ENCODE data around the gene RPL34.
A peak's percentile ranks its signal among the peaks of the same experiment; 100 is the strongest.

RPL34 gene

DNA sequence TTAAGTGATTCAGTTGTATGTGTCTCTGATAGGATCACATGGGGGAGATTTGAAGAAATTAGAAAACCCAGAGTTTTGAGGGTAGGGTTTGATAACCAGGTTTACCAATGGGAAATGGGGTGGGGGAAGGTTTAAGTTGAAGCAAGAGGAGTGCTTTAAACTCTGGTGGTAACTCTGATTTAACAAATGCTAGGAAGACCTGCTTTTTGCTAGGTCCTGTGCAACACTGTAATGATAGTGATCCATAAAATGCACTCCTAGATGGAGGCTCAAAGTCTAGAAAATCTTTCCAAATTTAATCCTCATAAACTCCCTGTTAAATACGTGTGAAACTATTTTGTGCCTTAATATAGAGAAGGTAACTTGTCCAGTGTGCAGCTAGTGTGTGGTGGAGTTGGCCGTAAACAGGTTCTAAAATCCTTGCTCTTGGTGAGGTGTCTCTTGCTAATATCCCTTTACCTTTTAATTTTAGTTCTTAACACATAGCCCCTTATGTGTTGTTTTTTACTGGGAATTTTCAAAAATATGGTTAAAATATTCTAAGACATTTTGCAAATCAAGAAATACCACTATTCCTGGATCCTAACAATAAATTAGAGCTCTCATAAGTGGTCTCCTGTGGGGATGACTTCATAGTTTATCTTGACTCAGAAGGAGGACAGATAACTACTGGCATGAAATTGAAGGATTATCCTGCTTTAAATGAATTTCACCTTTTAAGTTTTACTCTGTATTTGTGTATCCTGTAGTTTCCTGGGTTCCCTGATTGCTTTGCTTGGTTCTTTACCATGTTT, 4.1 kb downstream of the RPL34 start:
- no peak for DNase-seq (ENCODE audit: low spot score)

DNA sequence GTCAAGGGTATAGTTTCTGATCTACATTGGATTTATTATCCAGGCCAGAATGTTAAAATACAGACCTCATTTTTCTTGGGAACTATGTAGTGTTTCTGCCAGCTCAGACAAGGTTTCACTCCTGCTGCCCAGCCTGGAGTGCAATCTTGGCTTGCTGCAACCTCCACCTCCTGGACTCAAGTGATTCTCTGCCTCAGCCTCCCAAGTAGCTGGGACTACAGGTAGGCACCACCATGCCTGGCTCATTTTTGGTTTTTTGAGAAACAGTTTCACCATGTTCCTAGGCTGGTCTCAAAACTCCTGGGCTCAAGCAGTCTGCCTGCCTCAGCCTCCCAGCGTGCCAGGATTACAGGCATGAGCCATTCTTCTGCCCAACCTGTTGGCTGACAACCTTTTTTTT, 5.7 kb downstream of the RPL34 start:
- no peak for DNase-seq (ENCODE audit: low spot score)

DNA sequence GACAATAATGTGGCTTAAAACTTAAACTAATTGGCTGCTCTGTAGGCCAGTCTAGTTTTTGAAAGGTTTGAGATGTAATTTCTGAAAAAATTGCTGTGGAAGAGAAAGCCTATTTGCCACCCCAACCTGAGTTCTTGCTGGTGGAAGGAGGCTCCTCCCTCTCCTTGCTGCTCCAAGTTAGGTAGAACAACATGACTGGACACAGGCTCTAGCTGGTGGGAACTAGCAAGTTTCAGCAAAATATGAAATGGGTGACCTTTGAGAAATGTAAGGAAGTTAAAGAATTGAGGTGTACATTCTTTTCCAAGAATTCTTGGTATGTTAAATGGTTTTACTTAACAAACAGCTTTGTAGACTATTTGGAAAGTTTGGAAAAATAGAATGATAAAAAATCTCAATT, 8.0 kb downstream of the RPL34 start:
- DNase-seq (ENCODE audit: low spot score), result no peak

DNA sequence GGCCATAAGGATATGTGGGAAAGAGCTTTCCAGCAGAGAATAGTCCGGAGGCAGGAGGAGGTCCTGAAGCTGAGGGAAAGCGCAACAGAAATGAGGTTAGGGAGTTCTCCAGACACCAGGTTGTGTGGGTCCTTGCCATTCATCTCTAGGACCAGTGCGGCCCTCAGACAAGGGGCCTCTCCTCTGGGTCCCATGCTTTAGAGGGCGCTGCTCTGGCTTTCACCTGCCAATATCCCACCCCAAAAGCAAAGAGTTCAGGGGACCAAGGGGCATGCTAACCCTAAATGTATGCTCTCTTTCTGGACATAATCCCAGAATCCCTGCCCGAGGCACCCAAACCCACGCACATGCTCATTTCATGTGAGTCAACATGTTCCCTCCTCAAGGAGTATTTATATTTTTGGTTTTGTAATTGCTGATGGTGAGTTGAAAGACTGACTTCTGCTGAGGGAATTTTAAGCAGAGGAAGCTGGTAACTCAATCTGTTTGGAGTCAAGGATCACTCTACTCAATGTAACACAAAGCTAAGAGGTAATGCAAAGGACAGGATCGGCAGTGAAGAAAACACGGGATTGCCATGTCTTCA, 14.8 kb downstream of the RPL34 start:
- no peak for DNase-seq (ENCODE audit: low spot score)

DNA sequence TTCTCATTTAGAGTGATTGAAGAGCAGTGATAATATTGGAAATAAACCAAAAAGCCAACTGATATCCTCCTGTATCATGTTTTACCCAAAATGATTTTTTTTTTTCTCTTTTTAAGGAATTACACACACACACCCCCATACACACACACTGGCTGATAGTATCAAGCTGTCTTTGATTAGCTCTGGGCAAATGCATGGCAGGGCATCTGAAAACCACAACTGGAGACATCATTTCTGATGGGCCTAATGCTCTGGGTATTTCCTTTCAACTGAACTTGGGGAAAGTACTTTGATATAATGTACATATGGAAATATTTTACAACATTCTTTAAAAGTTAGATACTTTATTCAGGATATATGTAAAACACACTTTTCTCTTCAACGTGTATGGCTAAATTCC, 15.9 kb downstream of the RPL34 start:
- no peak for DNase-seq (ENCODE audit: low spot score)

DNA sequence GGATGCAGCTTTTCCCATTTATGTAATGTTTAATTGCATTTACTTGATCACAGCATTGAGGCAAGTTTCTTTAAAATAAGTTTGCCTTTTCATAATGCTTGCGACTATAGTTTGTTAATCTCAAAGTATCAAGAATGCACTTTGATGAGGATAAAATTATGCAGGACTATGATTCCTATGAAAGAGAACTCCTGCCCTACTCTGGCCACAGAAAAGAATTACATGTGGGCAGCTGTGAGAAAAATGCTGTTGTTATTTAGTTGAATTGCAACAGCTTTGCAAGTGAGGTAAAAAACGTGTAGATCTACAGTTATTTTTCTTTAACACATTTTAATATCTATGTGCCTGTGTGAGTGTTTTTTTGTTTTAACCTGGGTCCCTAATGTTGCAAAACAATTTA, 17.5 kb downstream of the RPL34 start:
- DNase-seq (ENCODE audit: low spot score), result no peak

DNA sequence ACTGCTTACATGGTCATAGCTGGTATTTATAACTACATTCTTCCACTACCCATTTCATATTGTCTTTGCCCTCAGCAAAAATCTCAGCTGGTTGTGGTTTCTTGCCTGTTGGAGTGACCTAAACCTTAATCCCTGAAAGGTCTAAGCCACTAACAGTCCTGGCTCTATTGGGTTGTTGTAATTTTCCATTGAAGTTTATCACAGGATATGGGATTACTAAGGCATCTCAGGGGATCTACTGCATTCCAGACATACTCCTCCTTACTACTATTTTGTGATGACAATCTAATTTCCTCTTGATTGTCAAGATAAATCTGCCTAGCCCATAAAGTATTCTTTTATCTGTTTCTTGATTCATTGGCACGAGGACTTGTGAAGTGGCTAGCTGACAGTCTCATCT, 23.9 kb downstream of the RPL34 start:
- no peak for DNase-seq (ENCODE audit: low spot score)

DNA sequence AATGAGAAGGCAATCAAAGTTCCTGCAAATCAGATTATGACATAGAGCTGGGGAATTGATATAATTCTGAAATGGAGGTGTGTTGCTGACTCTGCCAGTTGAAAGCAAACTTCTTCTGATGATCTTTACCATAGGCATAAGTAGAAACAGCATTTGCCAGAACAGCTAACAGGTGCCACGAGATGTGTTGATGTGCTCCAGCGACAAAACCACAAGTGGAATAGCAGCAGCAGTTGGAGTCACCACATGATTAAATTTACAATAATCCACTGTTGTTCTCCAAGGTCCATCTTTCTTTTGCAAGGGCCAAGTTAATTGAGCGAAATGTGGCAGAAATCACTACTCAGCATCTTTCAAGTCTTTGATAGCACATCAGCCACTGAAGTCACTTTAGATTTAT, 26.3 kb downstream of the RPL34 start:
- no peak for DNase-seq (ENCODE audit: low spot score)

DNA sequence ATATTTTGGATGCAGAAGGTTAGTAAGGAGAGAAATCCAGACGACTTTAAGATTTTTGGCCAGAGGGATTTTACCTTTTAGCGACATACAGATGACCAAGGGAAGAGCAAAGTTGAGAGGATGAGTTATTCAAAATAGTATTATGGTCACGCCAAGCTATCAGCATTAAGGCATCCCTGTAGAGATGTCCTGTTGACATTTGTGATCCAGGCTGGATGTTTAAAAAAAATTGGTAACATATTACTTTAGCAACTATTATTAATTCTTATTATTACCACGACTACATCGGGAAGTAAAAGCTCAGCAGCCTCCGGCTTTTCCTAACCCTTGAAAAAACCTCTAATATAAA, 29.5 kb downstream of the RPL34 start:
- peak; percentile 8 for DNase-seq (ENCODE audit: low spot score)

DNA sequence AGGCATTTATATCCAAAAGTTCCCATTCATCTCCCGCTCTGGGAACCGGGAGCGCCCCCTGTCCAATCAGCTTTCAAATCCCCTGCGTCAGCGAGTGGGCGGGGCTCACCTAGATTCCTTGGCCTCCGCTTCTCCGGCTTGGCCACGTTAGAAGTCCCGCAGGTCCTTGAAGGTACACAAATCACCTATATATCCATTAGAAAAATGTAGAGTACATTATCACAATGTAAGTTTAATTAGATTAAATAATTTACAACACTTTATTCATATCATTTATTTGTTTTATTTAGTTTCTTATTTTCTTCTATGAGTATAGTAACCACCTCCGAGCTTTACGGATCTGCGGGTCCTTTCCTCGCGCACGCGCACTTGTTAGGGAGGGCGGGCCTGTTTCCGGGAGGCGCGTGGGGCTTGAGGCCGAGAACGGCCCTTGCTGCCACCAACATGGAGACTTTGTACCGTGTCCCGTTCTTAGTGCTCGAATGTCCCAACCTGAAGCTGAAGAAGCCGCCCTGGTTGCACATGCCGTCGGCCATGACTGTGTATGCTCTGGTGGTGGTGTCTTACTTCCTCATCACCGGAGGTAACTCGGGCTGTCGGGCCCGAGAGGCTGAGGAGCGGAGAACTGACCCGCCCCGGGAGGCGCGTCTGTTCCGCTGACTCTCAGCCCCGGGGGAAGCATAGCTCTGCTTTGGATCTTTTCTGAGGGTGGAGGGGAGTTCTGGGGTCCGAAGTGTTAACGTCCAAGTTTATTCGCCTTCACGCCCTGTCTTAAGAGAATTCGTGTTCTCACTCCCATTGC, 30.0 kb downstream of the RPL34 start, which contains the start of gene OSTC:
Gene OSTC (plus strand): TSS at position 388 of the 802 bp plus-strand sequence. CDS start 57 bp downstream, at position 445.
- peak; percentile 97 for DNase-seq (ENCODE audit: low spot score)

DNA sequence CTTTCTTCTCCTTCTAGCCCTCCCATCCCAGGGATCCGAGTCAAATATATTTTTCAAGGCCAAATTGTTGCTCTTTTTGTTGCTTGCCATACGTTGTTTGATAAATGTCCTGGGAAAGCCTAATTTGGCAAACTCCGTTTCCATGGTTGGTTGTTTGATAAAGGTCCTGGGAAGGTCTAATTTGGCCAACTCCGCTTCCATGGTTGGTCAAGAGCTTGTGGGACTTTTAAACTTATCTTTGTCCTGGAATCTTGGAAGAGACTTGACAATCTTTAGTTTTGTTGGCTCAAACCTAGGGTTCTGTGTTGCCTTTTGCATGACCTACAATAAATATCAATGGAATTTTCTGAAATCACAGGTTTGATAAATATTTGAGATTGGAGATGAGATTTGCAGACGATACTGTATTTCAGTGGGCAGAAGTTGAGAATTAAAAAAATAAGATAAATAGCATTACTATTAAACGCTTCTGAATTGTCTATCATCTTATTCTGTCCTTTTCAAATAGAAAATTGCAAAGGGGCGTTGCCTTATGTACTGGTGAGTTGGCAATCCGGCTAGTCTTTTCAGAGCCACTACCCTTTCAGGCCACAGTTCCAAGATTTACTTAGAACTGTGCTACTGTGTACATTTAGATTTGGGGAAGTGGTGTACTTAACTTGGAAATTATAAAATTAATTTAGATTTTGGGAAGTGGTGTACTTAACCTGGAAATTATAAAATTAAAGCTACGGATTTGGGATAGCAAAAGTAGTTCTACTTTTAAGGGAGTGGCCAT, 30.8 kb downstream of the RPL34 start:
- DNase-seq (ENCODE audit: low spot score), result no peak

DNA sequence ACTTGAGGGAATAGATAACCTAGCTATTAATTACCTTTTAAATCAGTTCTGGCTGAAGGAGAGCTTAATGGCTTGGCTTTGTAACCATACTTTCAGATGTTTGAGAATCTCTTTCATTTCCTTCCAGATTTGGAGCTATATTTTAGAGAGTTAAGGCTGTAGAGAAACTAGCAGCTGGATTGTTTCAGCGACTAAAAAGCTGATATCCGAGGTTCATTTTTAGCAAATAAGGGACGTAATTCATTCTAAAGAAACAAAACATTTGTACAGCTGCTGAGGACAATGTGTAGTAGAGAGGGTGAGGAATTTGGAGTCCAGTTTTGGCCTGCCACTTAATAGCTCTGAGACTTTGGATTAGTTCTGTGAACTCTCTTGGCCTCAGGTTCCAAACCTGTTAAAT, 42.3 kb downstream of the RPL34 start:
- no peak for DNase-seq (ENCODE audit: low spot score)

DNA sequence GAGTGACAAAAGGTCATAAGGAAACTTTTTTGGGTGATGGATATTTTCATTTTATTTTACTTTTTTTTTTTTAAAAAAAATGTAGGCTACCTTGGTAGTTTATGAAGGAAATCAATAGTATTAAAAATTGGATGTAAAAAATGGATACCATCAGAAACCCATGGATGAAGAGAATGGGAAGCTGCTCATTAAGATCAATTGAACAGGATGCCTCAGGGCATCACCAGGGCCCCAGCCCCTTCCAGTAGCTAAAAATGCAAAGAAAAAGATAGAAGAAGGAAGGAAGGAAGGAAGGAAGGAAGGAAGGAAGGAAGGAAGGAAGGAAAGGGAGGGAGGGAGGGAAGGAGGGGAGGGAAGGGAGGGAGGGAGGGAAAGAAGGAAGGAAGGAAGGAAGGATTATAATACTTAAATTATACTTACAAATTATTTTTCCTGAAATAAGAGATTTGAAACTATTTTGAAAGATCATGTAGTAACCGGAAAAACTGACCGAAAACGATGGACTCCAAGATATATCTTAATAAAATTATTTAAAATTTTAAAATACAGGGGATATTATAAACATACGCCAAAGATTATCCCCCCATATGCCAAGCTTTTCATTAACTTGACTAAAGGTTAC, 54.1 kb downstream of the RPL34 start:
- no peak for DNase-seq (ENCODE audit: low spot score)

Measured in Ammon's horn (tissue), 1 donor.